Measurements from ENCODE around the gene NPM1. TPM values are rescaled to one million over a fixed set of nuclear protein-coding genes. Genes with fewer than 3 reads are reported as not detected.

The NPM1 gene
- total and polyA plus RNA-seq, 2 donors from 2014 or later: 611 to 612 TPM

DNA sequence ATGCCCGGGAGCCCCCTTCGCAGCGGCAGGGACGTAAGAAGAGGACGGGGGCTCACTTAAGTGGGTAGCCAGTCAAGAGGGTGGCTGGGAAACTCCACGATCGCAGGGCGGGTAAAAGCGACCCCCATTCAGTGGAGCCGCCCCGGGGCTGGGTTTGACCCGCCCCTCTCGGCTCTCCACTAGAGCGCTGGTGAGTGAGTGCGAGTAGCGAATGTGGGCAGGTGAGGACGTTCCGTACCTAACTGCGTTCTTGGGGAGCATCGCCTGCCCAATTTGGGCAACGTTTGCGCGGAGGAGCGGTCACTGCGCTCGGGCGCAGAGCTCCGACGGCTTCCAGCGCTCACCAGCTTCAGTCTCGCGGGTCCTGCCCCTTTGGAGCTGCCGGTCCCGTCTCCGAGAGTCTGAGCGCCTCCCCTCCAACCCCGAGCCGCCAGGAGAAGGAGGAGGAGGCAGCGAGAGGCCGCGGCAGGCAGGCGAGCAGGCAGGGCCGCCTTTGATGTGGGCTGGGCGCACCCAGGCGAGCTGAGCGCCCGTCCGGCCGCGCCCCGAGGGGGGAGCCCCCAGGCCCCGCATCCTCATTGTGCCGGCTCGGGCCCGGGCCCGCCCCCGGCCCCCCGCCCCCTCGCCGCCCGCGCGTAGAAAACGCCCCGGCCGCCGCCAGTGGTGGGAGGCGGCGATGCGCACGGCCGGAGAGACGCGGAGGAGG, 31.5 kb downstream of the NPM1 start, which contains the start of gene FGF18:
TSS of gene FGF18 (plus strand) at position 666 of the 706 bp plus-strand sequence. CDS start 553 bp downstream, outside the sequence.
- Histone ChIP-seq H3K27ac (ENCODE audit: low read depth in 2 of 2, low read length in 2 of 2) (no peak within 1 kb of the TSS), H3K36me3 (ENCODE audit: control insufficient read depth in 2 of 3, insufficient read depth in 3 of 3, low read length in 3 of 3) (no peaks in the 10 kb centered on the region), H3K4me1 (ENCODE audit: control insufficient read depth in 2 of 3, insufficient read depth in 2 of 3, low read depth in 1 of 3, low read length in 3 of 3) (peaks cover 0 to 17% (median 0%) of the 10 kb centered on the region in 3 donors), H3K9me3 (ENCODE audit: control insufficient read depth in 2 of 3, insufficient read depth in 1 of 3, low read length in 3 of 3) (no peaks in the 10 kb centered on the region), H3K4me3 (ENCODE audit: low read length in 3 of 3) (peak within 1 kb of the TSS in 2 of 3 donors; percentile 0 to 44), H3K27me3 (ENCODE audit: control insufficient read depth, insufficient read depth, low read length) (peaks cover 2% of the 10 kb centered on the region), H3K9ac (ENCODE audit: low read length in 3 of 3) (no peak within 1 kb of the TSS)
- intact Hi-C loops (cut with DNase I): loop anchor here (10.0 kb wide), 1 partner anchor 496 kb away; no protein-coding TSS in a partner anchor
- TF ChIP-seq, protein P1, sequence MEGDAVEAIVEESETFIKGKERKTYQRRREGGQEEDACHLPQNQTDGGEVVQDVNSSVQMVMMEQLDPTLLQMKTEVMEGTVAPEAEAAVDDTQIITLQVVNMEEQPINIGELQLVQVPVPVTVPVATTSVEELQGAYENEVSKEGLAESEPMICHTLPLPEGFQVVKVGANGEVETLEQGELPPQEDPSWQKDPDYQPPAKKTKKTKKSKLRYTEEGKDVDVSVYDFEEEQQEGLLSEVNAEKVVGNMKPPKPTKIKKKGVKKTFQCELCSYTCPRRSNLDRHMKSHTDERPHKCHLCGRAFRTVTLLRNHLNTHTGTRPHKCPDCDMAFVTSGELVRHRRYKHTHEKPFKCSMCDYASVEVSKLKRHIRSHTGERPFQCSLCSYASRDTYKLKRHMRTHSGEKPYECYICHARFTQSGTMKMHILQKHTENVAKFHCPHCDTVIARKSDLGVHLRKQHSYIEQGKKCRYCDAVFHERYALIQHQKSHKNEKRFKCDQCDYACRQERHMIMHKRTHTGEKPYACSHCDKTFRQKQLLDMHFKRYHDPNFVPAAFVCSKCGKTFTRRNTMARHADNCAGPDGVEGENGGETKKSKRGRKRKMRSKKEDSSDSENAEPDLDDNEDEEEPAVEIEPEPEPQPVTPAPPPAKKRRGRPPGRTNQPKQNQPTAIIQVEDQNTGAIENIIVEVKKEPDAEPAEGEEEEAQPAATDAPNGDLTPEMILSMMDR (IDR thresholded peaks at IDR 0.05; ENCODE audit: borderline replicate concordance, extremely low read depth, insufficient read depth): no peak
- DNase-seq (peak; percentile 83 to 87 (median 87)), FAIRE-seq (no peak)

- H3K4me3 ChIP-seq (ENCODE audit: low read length in 3 of 3): no peak overlapping the region
- DNase-seq (peak in 4 of 5 donors; percentile 43 to 79 (median 56)), FAIRE-seq (no peak)
- H3K27ac ChIP-seq (ENCODE audit: low read depth in 2 of 2, low read length in 2 of 2): no peak overlapping the region
- H3K4me1 ChIP-seq (ENCODE audit: control insufficient read depth in 2 of 3, insufficient read depth in 2 of 3, low read depth in 1 of 3, low read length in 3 of 3): peaks cover 0 to 17% (median 0%) of the 10 kb centered on the region in 3 donors
- no peaks in the 10 kb centered on the region for H3K9me3 ChIP-seq (ENCODE audit: control insufficient read depth in 2 of 3, insufficient read depth in 1 of 3, low read length in 3 of 3)
- intact Hi-C loops (cut with DNase I): loop anchor here (10.0 kb wide), 2 partner anchors 475 to 495 kb away; no protein-coding TSS in a partner anchor
- H3K9ac ChIP-seq (ENCODE audit: low read length in 3 of 3): no peak overlapping the region
- no peaks in the 10 kb centered on the region for H3K36me3 ChIP-seq (ENCODE audit: control insufficient read depth in 2 of 3, insufficient read depth in 3 of 3, low read length in 3 of 3)
- peaks cover 2% of the 10 kb centered on the region for H3K27me3 ChIP-seq (ENCODE audit: control insufficient read depth, insufficient read depth, low read length)
- TF ChIP-seq, protein P1 (IDR thresholded peaks at IDR 0.05; ENCODE audit: borderline replicate concordance, extremely low read depth, insufficient read depth): no peak
Observed at GRCh38 chr5:171419688-171420430, 32.2 kb downstream of the NPM1 start.

DNA sequence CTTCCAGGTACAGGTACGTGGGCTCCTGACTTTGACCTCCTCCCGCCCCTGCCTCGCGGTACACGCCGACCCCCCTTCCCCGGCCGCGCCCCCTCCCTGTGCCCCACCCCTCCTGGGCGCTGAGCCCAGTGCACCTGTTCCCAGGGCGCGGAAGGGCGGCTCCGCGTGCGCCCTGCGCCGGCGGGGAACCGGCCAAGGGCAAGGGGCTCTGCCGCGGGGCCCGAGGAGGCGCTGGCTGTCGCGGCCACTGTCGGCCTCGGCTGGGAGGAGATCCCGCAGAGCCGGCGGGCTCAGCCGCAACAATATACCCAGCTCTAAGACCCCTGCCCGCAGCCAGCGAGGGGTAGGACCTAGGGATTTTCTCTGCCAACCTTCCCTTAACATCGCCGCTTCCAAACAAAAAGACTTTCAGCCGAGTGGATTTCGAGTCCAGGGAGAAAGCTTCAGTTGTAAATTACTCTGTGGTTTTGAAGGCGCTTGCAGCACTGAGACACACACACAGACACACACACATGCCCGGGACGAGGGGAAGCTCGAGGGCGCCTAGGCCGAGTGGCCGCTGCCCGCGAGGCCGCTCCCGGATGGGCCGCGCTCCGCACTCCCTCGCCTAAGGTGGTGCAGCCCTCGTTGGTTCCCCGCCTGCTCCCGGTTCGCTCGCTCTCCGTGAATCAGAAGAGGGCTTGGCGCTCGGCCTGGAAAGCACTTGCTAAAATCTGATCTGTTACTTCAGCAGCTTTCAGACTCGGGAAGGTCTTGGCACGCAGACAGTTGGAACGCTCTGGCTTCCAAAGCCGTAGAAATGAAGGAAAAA, 33.0 kb downstream of the NPM1 start:
- Histone ChIP-seq H3K9me3 (ENCODE audit: control insufficient read depth in 2 of 3, insufficient read depth in 1 of 3, low read length in 3 of 3) (no peaks in the 10 kb centered on the region), H3K36me3 (ENCODE audit: control insufficient read depth in 2 of 3, insufficient read depth in 3 of 3, low read length in 3 of 3) (no peaks in the 10 kb centered on the region), H3K4me3 (ENCODE audit: low read length in 3 of 3) (no peak overlapping the region), H3K9ac (ENCODE audit: low read length in 3 of 3) (no peak overlapping the region), H3K27ac (ENCODE audit: low read depth in 2 of 2, low read length in 2 of 2) (no peak overlapping the region), H3K4me1 (ENCODE audit: control insufficient read depth in 2 of 3, insufficient read depth in 2 of 3, low read depth in 1 of 3, low read length in 3 of 3) (peaks cover 0 to 17% (median 0%) of the 10 kb centered on the region in 3 donors), H3K27me3 (ENCODE audit: control insufficient read depth, insufficient read depth, low read length) (peaks cover 2% of the 10 kb centered on the region)
- DNase-seq: peak in 4 of 5 donors; percentile 44 to 85 (median 68)
- intact Hi-C loops (cut with DNase I): loop anchor here (10.0 kb wide), 1 partner anchor 474 kb away; no protein-coding TSS in a partner anchor
- TF ChIP-seq, protein P1 (IDR thresholded peaks at IDR 0.05; ENCODE audit: borderline replicate concordance, extremely low read depth, insufficient read depth): no peak
- FAIRE-seq: no peak

Data from kidney (tissue), 14 donors.